BJ (cell line): ENCODE measurements around the gene CDH12. TPM values are rescaled to one million over a fixed set of nuclear protein-coding genes. Genes with fewer than 3 reads are reported as not detected.
"Not testable (repeated sequence)": the region's sequence is repeated elsewhere in the genome, so short reads cannot be mapped to it uniquely, and the experiment has no call there.

Experiments
- CTCF ChIA-PET: fragments of 350-600 bp; formaldehyde crosslinking; extraction: SDS; loops from one replicate; lab custom pipeline; 2021; ENCODE audit warnings: antibody characterized with exemption, inconsistent platforms; lab: Yijun Ruan, JAX
- POLR2A ChIA-PET: fragments of 300-600 bp; sonication (Branson Sonifier 250); formaldehyde crosslinking; extraction: SDS; loops from one replicate; lab custom pipeline; 2021; ENCODE audit warnings: antibody characterized with exemption; lab: Charles Lee
- DNase-seq: peaks from one replicate; pipeline ENCODE4 v3.0.0-alpha.2; 2011; ENCODE audit warnings: low read depth
- H3K27me3 ChIP-seq: 2 replicates; pipeline ENCODE4 v1.6.0; 2011; ENCODE audit warnings: low read length; ENCODE audit not compliant: control insufficient read depth, insufficient read depth
- H3K36me3 ChIP-seq: 2 replicates; pipeline ENCODE4 v1.5.1; 2011; ENCODE audit warnings: low read length; ENCODE audit not compliant: control insufficient read depth, insufficient read depth
- H3K4me3 ChIP-seq: 2 replicates; pipeline ENCODE4 v1.5.1; 2011; ENCODE audit warnings: low read depth, mild to moderate bottlenecking, control low read depth, low read length
- CTCF ChIP-seq: IDR thresholded peaks from 2 replicates; pipeline ENCODE4 v1.5.1; 2011; ENCODE audit warnings: low read depth, mild to moderate bottlenecking, control low read depth, inconsistent platforms, low read length, moderate library complexity; ENCODE audit not compliant: insufficient read depth
- polyA plus RNA-seq: library from polyadenylated mRNA; depleted of rRNA; stranded (reverse); fragments of >200 nt; gene quantifications from 2 replicates; pipeline ENCODE4 v1.2.3, GENCODE V29; 2011

Gene CDH12
- polyA plus RNA-seq, 1 experiment: not detected

DNA sequence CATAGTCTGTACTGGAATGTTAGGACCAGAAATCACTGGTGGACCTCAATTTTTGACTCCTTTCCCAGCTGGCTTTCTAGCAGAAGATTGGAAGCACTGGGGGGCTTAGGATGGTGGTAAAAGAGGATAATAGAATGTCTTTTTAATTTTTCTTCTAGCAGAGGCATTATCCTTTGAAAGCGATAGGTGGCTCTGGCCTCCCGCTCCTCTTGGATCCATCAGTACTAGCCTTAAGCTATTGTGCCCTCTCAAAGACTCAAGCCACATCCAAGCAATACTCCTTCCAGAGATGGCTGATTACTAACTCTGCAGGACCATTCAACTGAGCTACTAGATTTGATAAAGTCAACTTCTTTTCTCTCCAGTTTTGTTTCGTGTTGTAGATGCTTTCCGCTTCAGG, 610.6 kb downstream of the CDH12 start:
- Histone ChIP-seq H3K27me3 (no peaks in the 10 kb centered on the region), H3K4me3 (no peak overlapping the region), H3K36me3 (no peaks in the 10 kb centered on the region)
- no peak for DNase-seq
- TF ChIP-seq CTCF: no peak
- CTCF ChIA-PET: no interaction called here
- POLR2A ChIA-PET: no interaction called here

- Histone ChIP-seq H3K4me3 (no peak overlapping the region), H3K36me3 (no peaks in the 10 kb centered on the region), H3K27me3 (no peaks in the 10 kb centered on the region)
- CTCF ChIA-PET: no interaction called here
- TF ChIP-seq CTCF: no peak
- POLR2A ChIA-PET: no interaction called here
- no peak for DNase-seq
Observed at GRCh38 chr5:22238047-22238446, 615.1 kb downstream of the CDH12 start.

- ChIA-PET CTCF (no interaction called here), POLR2A (no interaction called here)
- no peak for DNase-seq
- no peaks in the 10 kb centered on the region for H3K36me3 ChIP-seq
- H3K27me3 ChIP-seq: no peaks in the 10 kb centered on the region
- no peak overlapping the region for H3K4me3 ChIP-seq
- no peak for TF ChIP-seq CTCF
Observed at GRCh38 chr5:22226423-22226822, 626.7 kb downstream of the CDH12 start.

DNA sequence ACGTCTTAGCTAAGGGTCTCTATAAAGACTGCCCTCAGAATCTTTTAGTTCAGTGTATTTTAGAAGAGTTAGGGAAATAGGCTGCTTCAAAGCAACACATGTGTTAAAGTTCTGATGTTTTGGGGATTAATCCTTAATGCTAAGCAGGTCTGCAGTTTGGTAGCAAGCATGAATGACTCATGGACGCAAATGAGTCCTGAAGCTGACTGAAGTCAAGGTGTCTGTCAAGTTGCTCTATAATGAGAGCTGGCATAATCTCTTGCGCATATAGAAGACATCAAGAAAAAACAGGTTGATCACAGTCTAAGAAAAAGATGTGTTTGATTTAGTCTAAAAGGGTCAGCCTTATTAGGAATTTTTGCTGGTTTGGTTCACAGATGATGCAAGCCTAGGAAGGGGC, 630.1 kb downstream of the CDH12 start:
- DNase-seq: no peak
- Histone ChIP-seq H3K36me3 (no peaks in the 10 kb centered on the region), H3K4me3 (no peak overlapping the region), H3K27me3 (no peaks in the 10 kb centered on the region)
- TF ChIP-seq CTCF: no peak
- ChIA-PET POLR2A (no interaction called here), CTCF (no interaction called here)

GRCh38 chr5:22213703-22214495, 639.2 kb downstream of the CDH12 start:
- CTCF ChIA-PET, POLR2A ChIA-PET, H3K4me3 ChIP-seq, H3K27me3 ChIP-seq, H3K36me3 ChIP-seq, DNase-seq: not testable (repeated sequence)

DNA sequence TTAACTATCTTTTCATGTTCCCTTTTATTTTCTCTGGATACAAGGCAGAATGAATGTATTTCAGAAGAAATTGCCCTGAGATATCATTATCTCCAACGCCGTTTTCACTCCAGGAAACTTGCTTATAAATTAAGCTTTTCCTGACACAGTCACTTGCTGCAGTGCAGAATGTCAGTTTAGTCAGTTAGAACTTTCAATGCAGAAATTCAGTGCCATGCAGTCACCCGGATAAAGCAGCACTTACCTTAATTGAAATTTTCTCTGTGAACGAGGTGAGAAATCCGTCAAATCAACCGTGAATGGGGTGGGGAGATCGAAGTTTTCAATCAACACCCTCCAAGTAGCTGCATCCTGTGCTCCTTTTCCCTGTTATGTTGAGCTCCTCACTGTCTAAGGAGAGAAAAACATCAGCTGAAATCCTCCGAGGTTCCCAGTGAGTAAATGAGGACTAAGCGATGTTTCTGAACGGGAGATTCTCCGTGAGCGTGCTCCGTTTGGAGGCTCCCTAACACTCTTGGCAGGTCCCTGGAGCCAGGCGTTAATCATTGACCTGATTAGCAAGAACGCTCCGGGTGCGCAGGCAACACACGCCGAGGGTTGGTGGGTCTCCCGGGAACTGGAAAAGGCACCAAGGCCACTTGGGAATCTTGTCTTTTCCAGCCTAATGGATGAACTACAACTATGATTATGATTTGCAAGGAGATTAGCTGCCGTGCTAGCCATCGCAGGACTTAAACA, 640.7 kb downstream of the CDH12 start:
- POLR2A ChIA-PET, DNase-seq, CTCF ChIA-PET, H3K27me3 ChIP-seq, H3K36me3 ChIP-seq, H3K4me3 ChIP-seq: not testable (repeated sequence)

- POLR2A ChIA-PET, H3K36me3 ChIP-seq, H3K4me3 ChIP-seq, H3K27me3 ChIP-seq, CTCF ChIA-PET, DNase-seq: not testable (repeated sequence)
Observed at GRCh38 chr5:22208463-22208862, 644.7 kb downstream of the CDH12 start.

DNA sequence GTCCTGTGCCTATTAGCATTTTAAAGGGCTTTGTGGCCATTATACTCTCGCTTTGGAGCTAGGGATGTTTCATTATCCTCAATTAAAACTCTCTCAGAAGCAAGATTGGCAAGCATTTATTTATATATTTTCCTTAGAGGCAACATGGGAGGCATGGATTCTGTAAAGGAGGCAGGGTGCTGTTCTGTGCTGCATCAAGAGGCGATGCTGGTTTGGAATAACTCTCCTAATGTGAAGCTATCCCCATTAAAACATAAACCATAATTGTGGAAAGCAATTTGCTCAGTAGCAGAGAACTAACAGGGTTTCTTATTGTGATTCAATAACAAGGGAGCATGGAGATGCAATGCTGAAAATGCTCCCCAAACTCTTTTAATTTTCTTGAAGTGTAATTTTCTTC, 664.5 kb downstream of the CDH12 start:
- H3K27me3 ChIP-seq, CTCF ChIA-PET, POLR2A ChIA-PET, H3K36me3 ChIP-seq, DNase-seq, H3K4me3 ChIP-seq: not testable (repeated sequence)
